Transverse colon (tissue), 4 donors: ENCODE data around the gene BRIP1. TPM values are rescaled to one million over a fixed set of nuclear protein-coding genes. Genes with fewer than 3 reads are reported as not detected.

Experiments
- DNase-seq: peaks from one replicate; pipeline ENCODE4 v3.0.0-alpha.2; 2019
- H3K27ac ChIP-seq, 4 donors: fragments of 200-600 bp; sonication (generic); 2 replicates each; pipeline ENCODE4 v1.5.1; 2016 to 2018; ENCODE audit warnings: inconsistent platforms in 4 of 4
- H3K27me3 ChIP-seq: fragments of 200-600 bp; sonication (generic); 2 replicates; pipeline ENCODE4 v1.5.1; 2017; ENCODE audit warnings: inconsistent platforms
- H3K36me3 ChIP-seq, 4 donors: fragments of 200-600 bp; sonication (generic); 2 replicates each; pipeline ENCODE4 v1.5.1; 2017 to 2019; ENCODE audit warnings: inconsistent platforms in 4 of 4
- H3K4me1 ChIP-seq, 4 donors: fragments of 200-600 bp; sonication (generic); 2 replicates each; pipeline ENCODE4 v1.5.1; 2017 to 2020; ENCODE audit warnings: inconsistent platforms in 4 of 4
- H3K4me3 ChIP-seq, 4 donors: fragments of 200-600 bp; sonication (generic); 1 replicate in 1 of 4; 2 replicates in 3 of 4; pipeline versions ENCODE4 v1.5.1 to v1.6.1; 2017 to 2019; ENCODE audit warnings: inconsistent platforms in 4 of 4
- H3K9me3 ChIP-seq, 2 donors: fragments of 200-600 bp; sonication (generic); 2 replicates each; pipeline ENCODE4 v1.5.1; 2017 to 2019; ENCODE audit warnings: inconsistent platforms in 2 of 2
- CTCF ChIP-seq, 5 experiments: fragments of 200-600 bp in 3 of 5; fragments of 450-650 bp in 2 of 5; sonication (generic) in 3 of 5; IDR thresholded peaks; 1 replicate in 2 of 5; 2 replicates in 3 of 5; pipeline ENCODE4 v1.5.1; 2016 to 2017; ENCODE audit warnings: antibody characterized with exemption in 5 of 5, inconsistent platforms in 3 of 5, mild to moderate bottlenecking in 2 of 5, moderate library complexity in 1 of 5
- EP300 ChIP-seq: sonication (generic); formaldehyde crosslinking; IDR thresholded peaks from one replicate; pipeline ENCODE4 v1.6.1; 2017; ENCODE audit warnings: antibody characterized with exemption, low read depth
- POLR2A ChIP-seq: fragments of 450-650 bp; IDR thresholded peaks from one replicate; pipeline ENCODE4 v1.6.1; 2016; ENCODE audit warnings: antibody characterized with exemption, mild to moderate bottlenecking, moderate library complexity
- POLR2AphosphoS5 ChIP-seq, 3 donors: sonication (generic); formaldehyde crosslinking; IDR thresholded peaks; one replicate each; pipeline ENCODE4 v1.6.1; 2016; ENCODE audit warnings: antibody characterized with exemption in 3 of 3
- WGBS, 2 donors: methylation state at CpG; one replicate each; pipeline ENCODE4 v1.1.5; 2018; ENCODE audit warnings: low coverage in 1 of 2; 5-methylcytosine and 5-hydroxymethylcytosine counted together
- in situ Hi-C, 4 donors: fragments of 200-750 bp; cut with MboI; loops; one replicate each; pipeline versions ENCODE4 v1.15.0 to v1.15.1; 2017; ENCODE audit warnings: low sequenced_read_pairs in 3 of 4, low pct_ligation_motif_present in 1 of 4, low pct_unique_long_range_greater_than_20kb in 1 of 4
- intact Hi-C: fragments of 100-400 bp; cut with DNase I; formaldehyde crosslinking; loops from one replicate; pipeline ENCODE4 v1.15.1; 2023; ENCODE audit warnings: low total_unique reads
- total RNA-seq, 4 donors: library from RNA; depleted of rRNA; stranded (reverse); fragments of >200 nt; gene quantifications; one replicate each; pipeline ENCODE4 v1.1.0, GENCODE V29; 2016

Gene BRIP1
- total RNA-seq, 4 donors from 2014 or later, result 0.80 to 1.9 (median 1.2) TPM

DNA sequence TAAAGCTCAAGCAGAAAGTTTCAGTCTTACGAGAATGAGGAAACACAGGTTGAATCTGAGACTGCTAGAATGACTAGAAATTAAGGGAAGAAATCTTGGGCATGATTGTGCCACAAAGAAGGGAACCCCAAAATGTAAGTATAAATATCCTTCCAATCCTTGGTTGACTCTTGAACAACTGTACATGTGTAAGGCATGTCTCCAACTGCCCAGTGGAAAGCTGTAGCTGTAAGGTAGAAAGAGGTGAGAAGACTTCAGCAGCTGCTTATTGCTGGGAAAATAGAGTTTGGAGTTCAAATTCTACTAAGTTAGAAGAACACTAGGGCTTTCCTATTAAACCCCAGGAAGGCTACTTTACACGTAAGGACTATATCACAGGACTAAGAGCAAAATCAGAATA lies 212.6 kb downstream of the BRIP1 start:
- TF ChIP-seq CTCF (IDR thresholded peaks at IDR 0.05) (no peak), POLR2AphosphoS5 (IDR thresholded peaks at IDR 0.05) (no peak), EP300 (no peak), POLR2A (no peak)
- in situ Hi-C loops, result no loop called here
- 84 to 94% methylated on average over 2 of the region's 2 CpGs for WGBS, 2 donors
- Histone ChIP-seq H3K36me3 (no peaks in the 10 kb centered on the region), H3K27ac (no peak overlapping the region), H3K27me3 (no peaks in the 10 kb centered on the region), H3K4me3 (no peak overlapping the region), H3K4me1 (no peaks in the 10 kb centered on the region), H3K9me3 (peaks cover 6 to 9% of the 10 kb centered on the region in 2 donors)
- intact Hi-C loops, result no loop called here
- no peak for DNase-seq

DNA sequence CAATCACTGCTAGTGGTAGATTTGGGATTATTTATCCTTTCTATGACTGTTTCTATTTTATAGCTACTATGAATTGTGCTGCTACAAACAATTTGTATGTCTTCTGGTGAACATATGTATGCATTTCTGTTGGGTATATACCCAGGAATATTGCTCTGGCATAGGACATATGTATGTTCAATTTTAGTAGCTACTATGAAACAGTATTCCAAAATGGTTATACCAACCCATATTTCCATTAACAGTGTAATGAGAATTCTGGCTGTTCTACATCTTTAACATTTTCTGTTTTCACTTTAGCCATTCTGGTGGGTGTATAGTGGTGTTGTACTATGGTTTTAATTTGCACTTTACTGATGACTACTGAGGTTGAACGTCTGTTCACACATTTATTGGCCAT lies 214.7 kb downstream of the BRIP1 start:
- DNase-seq, result no peak
- H3K4me3 ChIP-seq, result no peak overlapping the region
- no peaks in the 10 kb centered on the region for H3K27me3 ChIP-seq
- peaks cover 6 to 9% of the 10 kb centered on the region in 2 donors for H3K9me3 ChIP-seq
- in situ Hi-C loops (loop anchor here in 3 of 4 donors (25.0 kb wide), 3 partner anchors 189 to 464 kb away; no protein-coding TSS in a partner anchor), intact Hi-C loops (no loop called here)
- H3K4me1 ChIP-seq, result no peaks in the 10 kb centered on the region
- TF ChIP-seq POLR2AphosphoS5 (IDR thresholded peaks at IDR 0.05), result no peak
- no peak for TF ChIP-seq EP300
- TF ChIP-seq POLR2A, result no peak
- TF ChIP-seq CTCF (IDR thresholded peaks at IDR 0.05), result no peak
- H3K27ac ChIP-seq, result no peak overlapping the region
- H3K36me3 ChIP-seq, result no peaks in the 10 kb centered on the region
- 40 to 64% methylated on average over 1 of the region's 1 CpG for WGBS, 2 donors

DNA sequence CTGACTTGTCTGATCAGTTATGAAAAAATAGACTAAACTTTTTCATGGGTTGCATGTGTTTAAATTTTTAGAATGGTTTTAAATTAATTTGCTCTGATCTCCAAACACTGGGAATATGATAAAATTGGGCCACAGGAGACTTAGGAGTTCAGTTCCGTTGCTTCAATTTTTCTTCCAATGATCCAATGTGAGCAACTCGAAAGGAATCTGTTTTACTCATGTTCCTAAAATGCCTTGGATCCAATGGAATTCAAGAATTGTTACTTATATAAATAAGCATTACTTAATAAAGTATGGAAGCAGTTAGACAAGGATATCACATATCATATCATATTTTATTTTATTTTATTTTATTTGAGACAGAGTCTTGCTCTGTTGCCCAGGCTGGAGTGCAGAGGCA lies 216.3 kb downstream of the BRIP1 start:
- no peak overlapping the region for H3K4me3 ChIP-seq
- no peak overlapping the region for H3K27ac ChIP-seq
- peaks cover 6% of the 10 kb centered on the region for H3K27me3 ChIP-seq
- in situ Hi-C loops, result loop anchor here in 3 of 4 donors (25.0 kb wide), 3 partner anchors 190 to 465 kb away; no protein-coding TSS in a partner anchor
- peaks cover 6 to 9% of the 10 kb centered on the region in 2 donors for H3K9me3 ChIP-seq
- TF ChIP-seq CTCF (IDR thresholded peaks at IDR 0.05) (no peak), POLR2AphosphoS5 (IDR thresholded peaks at IDR 0.05) (no peak), POLR2A (no peak), EP300 (no peak)
- H3K4me1 ChIP-seq, result no peaks in the 10 kb centered on the region
- no peaks in the 10 kb centered on the region for H3K36me3 ChIP-seq
- intact Hi-C loops, result no loop called here
- no peak for DNase-seq
- WGBS, 2 donors, result 86 to 89% methylated on average over 2 of the region's 2 CpGs

DNA sequence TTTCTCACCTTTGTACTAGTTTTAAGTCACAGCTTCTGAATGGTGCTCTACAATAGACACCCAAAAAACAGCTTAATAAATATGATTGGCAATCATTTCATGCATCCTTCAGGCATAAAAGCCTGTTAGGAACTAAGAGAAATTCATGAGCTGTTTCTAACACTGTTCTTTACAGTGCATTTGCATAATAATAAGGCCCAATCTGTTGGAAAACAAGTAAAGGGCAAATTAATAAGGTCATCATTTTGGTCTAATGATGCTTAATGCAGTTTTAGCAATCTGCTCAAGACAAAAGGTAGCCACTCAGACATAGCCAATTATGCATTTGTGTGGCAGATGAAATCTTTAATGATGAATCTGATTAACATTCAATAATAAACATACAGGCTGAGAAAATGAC lies 216.8 kb downstream of the BRIP1 start:
- no peaks in the 10 kb centered on the region for H3K36me3 ChIP-seq
- intact Hi-C loops (no loop called here), in situ Hi-C loops (loop anchor here in 3 of 4 donors (25.0 kb wide), 3 partner anchors 191 to 466 kb away; no protein-coding TSS in a partner anchor)
- H3K9me3 ChIP-seq, result peaks cover 6 to 9% of the 10 kb centered on the region in 2 donors
- no peaks in the 10 kb centered on the region for H3K4me1 ChIP-seq
- no peak overlapping the region for H3K27ac ChIP-seq
- DNase-seq, result no peak
- no peak overlapping the region for H3K4me3 ChIP-seq
- TF ChIP-seq CTCF (IDR thresholded peaks at IDR 0.05), result no peak
- no peak for TF ChIP-seq POLR2AphosphoS5 (IDR thresholded peaks at IDR 0.05)
- no peak for TF ChIP-seq POLR2A
- TF ChIP-seq EP300, result no peak
- H3K27me3 ChIP-seq, result peaks cover 6% of the 10 kb centered on the region
